PC-3 (cell line): ENCODE results near the gene SUSD4. TPM values are rescaled to one million over a fixed set of nuclear protein-coding genes. Genes with fewer than 3 reads are reported as not detected.

Source experiments
- ATAC-seq: fragments of 200-7000 bp; cut with Tn5 transposase; 2 replicates; pipeline ENCODE4 v1.9.1; 2020; ENCODE audit warnings: mild to moderate bottlenecking, moderate library complexity
- BruUV-seq: library from RNA; stranded (reverse); fragments of 400-500 nt; replicated peaks from 2 replicates; lab custom pipeline; 2021; lab: Mats Ljungman, UMichigan
- CTCF ChIA-PET: fragments of 300-600 bp; sonication (Branson Sonifier 250); formaldehyde crosslinking; loops from one replicate; lab custom pipeline; 2022; ENCODE audit warnings: antibody characterized with exemption; lab: Charles Lee
- POLR2A ChIA-PET: fragments of 300-600 bp; sonication (Branson Sonifier 250); formaldehyde crosslinking; loops from one replicate; lab custom pipeline; 2022; ENCODE audit warnings: antibody characterized with exemption; ENCODE audit not compliant: unreplicated experiment; lab: Charles Lee
- DNase-seq: peaks from one replicate; pipeline ENCODE4 v3.0.0-alpha.2; 2015
- H2AFZ ChIP-seq: fragments of 300-600 bp; sonication (generic); 2 replicates; pipeline ENCODE4 v1.6.0; 2016; ENCODE audit warnings: antibody characterized with exemption, low read length
- H3F3A ChIP-seq: fragments of 300-600 bp; sonication (generic); one replicate; pipeline ENCODE4 v1.6.0; 2017; ENCODE audit warnings: antibody characterized with exemption, low read length, control low read depth, mild to moderate bottlenecking; ENCODE audit not compliant: unreplicated experiment
- H3K27ac ChIP-seq: fragments of 300-600 bp; sonication (generic); 2 replicates; pipeline ENCODE4 v1.5.1; 2016; ENCODE audit warnings: mild to moderate bottlenecking, low read length
- H3K27me3 ChIP-seq: fragments of 300-600 bp; sonication (generic); 2 replicates; pipeline ENCODE4 v1.6.1; 2016; ENCODE audit warnings: low read length, mixed read lengths
- H3K36me3 ChIP-seq: fragments of 300-600 bp; sonication (generic); 2 replicates; pipeline ENCODE4 v1.6.1; 2016; ENCODE audit warnings: low read depth, mixed run types, low read length, mixed read lengths
- H3K4me1 ChIP-seq: fragments of 300-600 bp; sonication (generic); 2 replicates; pipeline ENCODE4 v1.5.1; 2016; ENCODE audit warnings: low read length; ENCODE audit not compliant: insufficient read depth
- H3K4me2 ChIP-seq: fragments of 300-600 bp; sonication (generic); 2 replicates; pipeline ENCODE4 v1.6.0; 2016; ENCODE audit warnings: low read length
- H3K4me3 ChIP-seq: fragments of 300-600 bp; sonication (generic); 2 replicates; pipeline ENCODE4 v1.5.1; 2016; ENCODE audit warnings: mild to moderate bottlenecking, low read length, mixed read lengths
- H3K79me2 ChIP-seq: fragments of 300-600 bp; sonication (generic); 2 replicates; pipeline ENCODE4 v1.6.1; 2017; ENCODE audit warnings: low read length, mixed read lengths
- H3K9ac ChIP-seq: fragments of 300-600 bp; sonication (generic); 2 replicates; pipeline ENCODE4 v1.6.0; 2016; ENCODE audit warnings: mild to moderate bottlenecking, low read length
- H3K9me2 ChIP-seq: fragments of 300-600 bp; sonication (generic); replicated peaks from 2 replicates; pipeline ENCODE4 v1.6.1; 2016; ENCODE audit warnings: mixed run types, low read length, mixed read lengths
- H3K9me3 ChIP-seq: fragments of 300-600 bp; sonication (generic); 2 replicates; pipeline ENCODE4 v1.6.1; 2016; ENCODE audit warnings: low read length, mixed read lengths
- H4K20me1 ChIP-seq: fragments of 300-600 bp; sonication (generic); 2 replicates; pipeline ENCODE4 v1.6.1; 2016; ENCODE audit warnings: low read length, mixed read lengths
- CTCF ChIP-seq: fragments of 300-600 bp; sonication (generic); conservative IDR thresholded peaks from 2 replicates; pipeline ENCODE4 v1.5.1; 2017; ENCODE audit warnings: antibody characterized with exemption, low read depth, mild to moderate bottlenecking, low read length
- EZH2 ChIP-seq: fragments of 300-600 bp; sonication (generic); IDR thresholded peaks from one replicate; pipeline ENCODE4 v1.6.1; 2017; ENCODE audit warnings: antibody characterized with exemption, mild to moderate bottlenecking, low read length; ENCODE audit not compliant: unreplicated experiment
- EZH2phosphoT487 ChIP-seq: fragments of 300-600 bp; sonication (generic); IDR thresholded peaks from 2 replicates; pipeline ENCODE4 v1.6.1; 2018; ENCODE audit warnings: mild to moderate bottlenecking, antibody characterized with exemption, low read length, borderline replicate concordance
- intact Hi-C: fragments of 100-400 bp; cut with micrococcal nuclease; formaldehyde crosslinking; loops from 2 replicates; pipeline ENCODE4 v1.9.0; 2023
- total RNA-seq: library from RNA; depleted of rRNA; stranded (reverse); fragments of >200 nt; gene quantifications from 2 replicates; pipeline ENCODE4 v1.2.3, GENCODE V29; 2014

Gene SUSD4
- total RNA-seq, 1 experiment from 2014 or later = 5.2 TPM

- no peak overlapping the region for H2AFZ ChIP-seq
- DNase-seq (no peak), ATAC-seq (no peak)
- BruUV-seq = no TSS peak
- CTCF ChIA-PET = no interaction called here
- H3K9me2 ChIP-seq = no peaks in the 10 kb centered on the region
- H4K20me1 ChIP-seq = no peaks in the 10 kb centered on the region
- no peaks in the 10 kb centered on the region for H3F3A ChIP-seq
- H3K4me2 ChIP-seq = no peak overlapping the region
- peaks cover 12% of the 10 kb centered on the region; the same call in 1 of the 2 replicates for H3K27me3 ChIP-seq
- H3K79me2 ChIP-seq = no peaks in the 10 kb centered on the region
- H3K4me3 ChIP-seq = no peak overlapping the region
- POLR2A ChIA-PET = no interaction called here
- no peak for TF ChIP-seq EZH2
- no peak for TF ChIP-seq EZH2phosphoT487
- TF ChIP-seq CTCF = no peak
- H3K36me3 ChIP-seq = no peaks in the 10 kb centered on the region
- intact Hi-C loops = no loop called here
- no peak overlapping the region for H3K27ac ChIP-seq
- H3K9me3 ChIP-seq = no peaks in the 10 kb centered on the region; the same call in 1 of the 2 replicates
- no peaks in the 10 kb centered on the region for H3K4me1 ChIP-seq
- no peak overlapping the region for H3K9ac ChIP-seq
These were observed 62.6 kb downstream of the SUSD4 start for GRCh38 chr1:223301371-223301770.

GRCh38 chr1:223299553-223299952 is 64.4 kb downstream of the SUSD4 start:
- Histone ChIP-seq H4K20me1 (no peaks in the 10 kb centered on the region), H3K4me1 (no peaks in the 10 kb centered on the region), H3K27ac (no peak overlapping the region), H3K79me2 (no peaks in the 10 kb centered on the region), H3K4me2 (no peak overlapping the region), H3K9me3 (no peaks in the 10 kb centered on the region; the same call in 1 of the 2 replicates), H3K9me2 (no peaks in the 10 kb centered on the region), H3F3A (no peaks in the 10 kb centered on the region), H3K4me3 (no peak overlapping the region), H2AFZ (no peak overlapping the region), H3K27me3 (0 out of 2 replicates have a peak, but pooled peaks cover 12% of the 10 kb centered on the region), H3K9ac (no peak overlapping the region), H3K36me3 (no peaks in the 10 kb centered on the region)
- intact Hi-C loops = no loop called here
- CTCF ChIA-PET = no interaction called here
- POLR2A ChIA-PET = no interaction called here
- ATAC-seq (no peak), DNase-seq (no peak)
- TF ChIP-seq CTCF (no peak), EZH2phosphoT487 (no peak), EZH2 (no peak)
- no TSS peak for BruUV-seq

GRCh38 chr1:223298701-223299100 is 65.3 kb downstream of the SUSD4 start:
- ATAC-seq (no peak), DNase-seq (no peak)
- Histone ChIP-seq H3K9me3 (no peaks in the 10 kb centered on the region), H3K4me1 (no peaks in the 10 kb centered on the region), H3F3A (no peaks in the 10 kb centered on the region), H3K9ac (no peak overlapping the region), H2AFZ (no peak overlapping the region), H3K79me2 (no peaks in the 10 kb centered on the region), H3K9me2 (no peaks in the 10 kb centered on the region), H3K27me3 (peaks cover 21% of the 10 kb centered on the region), H3K4me2 (no peak overlapping the region), H4K20me1 (no peaks in the 10 kb centered on the region), H3K27ac (no peak overlapping the region), H3K36me3 (no peaks in the 10 kb centered on the region), H3K4me3 (no peak overlapping the region)
- CTCF ChIA-PET = no interaction called here
- intact Hi-C loops = no loop called here
- TF ChIP-seq EZH2phosphoT487 (no peak), EZH2 (no peak), CTCF (no peak)
- POLR2A ChIA-PET = no interaction called here
- no TSS peak for BruUV-seq
